GM18907 (cell line): Measurements from ENCODE around the gene SLC25A26.

Experiments used
- ATAC-seq: cut with Tn5 transposase; IDR thresholded peaks from one replicate; pipeline ENCODE4 v1.9.1; 2021; ENCODE audit warnings: mild to moderate bottlenecking, moderate library complexity; ENCODE audit not compliant: unreplicated experiment

The SLC25A26 gene

GRCh38 chr3:66393333-66394005 is 172.7 kb downstream of the SLC25A26 start:
- ATAC-seq: peak; percentile 24

DNA sequence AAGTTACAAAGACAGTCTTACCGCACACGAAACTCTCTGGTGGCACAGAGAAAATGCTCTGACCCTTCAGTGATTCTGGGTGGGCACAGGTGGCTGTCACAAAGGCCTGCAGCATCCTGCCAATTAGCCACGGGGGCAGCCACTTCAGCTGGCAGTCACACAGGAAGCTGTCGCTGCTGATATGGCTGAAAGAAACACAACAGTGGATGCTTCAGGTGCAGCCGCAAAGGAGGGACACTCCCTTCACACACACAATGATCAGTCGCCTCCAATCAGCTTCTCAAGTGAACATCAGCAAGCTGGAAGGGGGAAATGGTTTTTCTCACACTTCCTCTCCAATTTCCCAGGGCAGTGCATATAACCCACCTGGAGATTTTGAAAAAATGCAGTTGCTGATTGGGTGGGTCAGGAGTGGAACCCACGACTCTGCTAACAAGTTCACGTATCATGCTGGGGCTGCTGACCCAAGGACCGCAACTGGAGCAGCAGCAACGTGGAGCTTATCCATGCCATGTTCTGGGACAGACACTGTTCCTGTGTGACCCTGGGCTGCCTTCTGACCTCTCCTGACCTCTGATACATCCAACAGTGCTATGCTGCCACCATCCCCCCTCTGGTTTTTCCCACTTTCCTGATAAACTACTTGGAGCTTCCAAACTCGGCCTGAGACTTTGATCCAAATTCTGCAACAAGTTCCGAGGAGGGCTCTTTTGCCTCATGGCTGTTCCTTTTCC is 173.4 kb downstream of the SLC25A26 start:
- peak; percentile 92 for ATAC-seq

- no peak for ATAC-seq
These were observed 174.0 kb downstream of the SLC25A26 start for GRCh38 chr3:66394753-66395249.

- ATAC-seq: no peak
These were observed 174.8 kb downstream of the SLC25A26 start for GRCh38 chr3:66395635-66396034.

GRCh38 chr3:66396161-66396760 is 175.5 kb downstream of the SLC25A26 start:
- no peak for ATAC-seq

DNA sequence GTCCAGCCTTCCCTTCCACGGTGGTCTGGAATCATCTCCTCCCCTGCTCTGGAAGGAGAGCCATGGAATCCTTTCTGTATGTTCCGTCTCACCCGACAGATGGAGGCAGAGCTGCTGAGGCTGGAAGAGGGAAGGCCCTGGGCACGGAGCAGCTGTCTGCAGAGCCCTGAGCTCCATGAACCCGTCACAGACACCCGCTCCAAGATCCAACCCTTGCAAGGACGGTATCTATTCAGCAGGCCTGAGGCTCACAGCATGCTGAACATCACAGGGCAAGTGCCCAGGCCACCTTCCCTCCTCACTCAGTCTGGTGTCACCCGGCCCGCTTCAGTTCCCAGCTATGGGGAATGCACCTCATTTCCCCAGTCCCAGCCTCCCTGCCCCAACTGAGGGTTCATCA is 176.1 kb downstream of the SLC25A26 start:
- ATAC-seq: no peak

GRCh38 chr3:66397745-66398144 is 176.9 kb downstream of the SLC25A26 start:
- no peak for ATAC-seq

- no peak for ATAC-seq
These were observed 177.6 kb downstream of the SLC25A26 start for GRCh38 chr3:66398228-66399025.

- no peak for ATAC-seq
These were observed 178.9 kb downstream of the SLC25A26 start for GRCh38 chr3:66399529-66400232.

DNA sequence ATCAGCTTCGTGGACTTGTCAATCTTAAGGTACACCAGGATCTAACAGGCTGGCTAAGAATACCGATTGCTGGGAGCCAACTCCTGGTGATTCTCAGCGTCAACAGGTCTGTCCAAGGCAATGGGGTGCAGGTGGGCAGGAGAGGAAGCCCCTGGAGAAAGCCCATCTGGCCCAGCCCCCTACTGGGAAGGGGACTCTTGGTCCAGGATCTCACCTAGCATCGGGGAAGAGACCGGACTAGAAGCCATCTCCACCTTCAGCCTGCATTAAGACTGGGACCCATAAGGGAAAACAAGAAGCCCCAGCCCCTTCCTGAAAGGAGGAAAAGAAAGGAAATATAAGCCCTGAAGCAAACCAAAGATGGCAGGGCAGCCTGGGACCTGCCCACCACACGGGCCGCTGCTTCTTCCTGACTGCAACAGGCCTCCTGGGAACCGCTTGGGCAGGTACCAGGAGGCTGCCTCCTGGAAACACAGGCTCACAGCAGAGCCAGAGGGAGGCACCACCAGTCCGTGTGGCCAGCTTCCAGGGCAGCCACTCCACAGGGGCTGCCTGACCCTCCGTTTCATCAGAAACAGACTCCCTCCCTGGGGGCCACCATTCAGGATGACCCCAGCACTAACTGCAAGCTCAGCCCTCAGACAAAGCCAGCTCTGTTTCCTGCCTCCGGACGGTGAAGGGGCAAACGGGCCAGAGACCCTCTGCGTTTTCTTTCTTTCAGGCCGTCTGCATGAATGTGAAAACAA is 179.8 kb downstream of the SLC25A26 start:
- ATAC-seq: no peak

GRCh38 chr3:66401157-66401550 is 180.4 kb downstream of the SLC25A26 start:
- no peak for ATAC-seq

DNA sequence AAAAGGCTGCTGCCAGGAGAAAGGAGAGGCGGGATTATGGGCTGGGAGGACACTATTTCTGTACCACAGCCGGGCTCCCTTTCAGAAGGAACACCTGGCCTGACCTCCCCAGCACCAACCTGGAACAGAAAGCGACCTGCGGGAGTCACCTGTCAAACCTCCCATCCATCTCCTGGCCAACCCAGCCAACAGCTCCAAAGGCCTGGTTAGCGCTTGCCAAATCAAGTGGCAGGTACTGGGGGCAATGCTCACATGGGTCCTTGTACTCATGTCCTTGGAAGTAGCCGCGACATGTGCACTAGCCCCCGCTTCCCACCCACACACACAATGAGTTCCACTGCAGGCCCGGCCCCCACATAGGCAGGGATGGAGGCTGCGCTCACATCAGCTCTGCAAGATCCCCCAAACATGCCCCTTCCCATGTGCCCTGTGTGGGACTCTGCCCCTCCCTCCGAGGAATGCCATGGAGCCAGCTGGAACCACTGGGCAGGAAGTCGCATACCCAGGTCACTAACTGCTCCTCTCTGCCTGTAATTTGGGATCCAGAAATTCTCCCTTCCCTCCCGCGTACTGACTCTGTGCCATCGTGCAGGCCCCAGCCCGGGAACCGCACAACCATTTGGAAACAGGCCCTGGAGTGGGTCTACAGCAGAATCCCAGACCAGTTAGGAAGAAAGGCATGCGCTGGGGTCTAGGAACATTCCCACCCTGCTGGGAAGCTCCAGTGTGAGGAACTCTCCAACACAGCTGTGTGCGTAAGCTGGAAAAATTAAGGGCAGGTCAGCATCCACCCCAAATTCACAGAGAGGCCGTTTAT is 181.1 kb downstream of the SLC25A26 start:
- ATAC-seq: no peak

GRCh38 chr3:66402596-66403290 is 181.9 kb downstream of the SLC25A26 start:
- no peak for ATAC-seq

DNA sequence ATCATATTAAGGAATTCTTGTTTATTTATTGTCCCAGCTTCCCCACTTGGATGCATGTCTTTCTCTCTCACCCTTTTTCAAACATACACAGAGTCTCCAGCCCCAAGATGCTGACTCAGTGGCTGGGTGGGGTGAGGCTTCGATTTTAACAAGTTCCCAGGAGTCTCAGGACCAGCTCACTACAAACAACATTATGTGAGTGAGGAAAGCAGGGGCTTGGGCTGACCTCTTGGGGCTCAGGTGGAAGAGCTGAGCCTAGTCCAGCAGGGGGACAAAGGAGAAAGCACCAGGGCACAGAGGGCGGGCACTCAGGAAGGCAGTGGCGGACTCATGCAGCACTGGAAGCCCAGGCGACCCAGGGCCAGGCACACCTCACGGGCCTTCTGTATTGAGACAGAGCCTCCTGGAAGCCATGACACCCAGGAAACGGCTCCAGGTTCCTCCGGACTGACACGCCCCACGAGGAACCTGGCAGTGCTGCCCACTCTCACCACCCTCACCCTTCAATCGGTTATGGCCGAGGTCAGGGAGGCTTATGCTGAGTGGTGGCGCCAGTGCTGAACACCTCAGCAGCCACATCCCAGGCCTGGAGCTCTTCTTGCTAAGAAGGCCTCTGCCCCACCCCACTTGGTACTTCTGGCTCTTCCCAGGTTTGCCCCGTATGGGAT is 182.7 kb downstream of the SLC25A26 start:
- ATAC-seq: no peak

- ATAC-seq: no peak
These were observed 183.4 kb downstream of the SLC25A26 start for GRCh38 chr3:66404197-66404596.

GRCh38 chr3:66404903-66405700 is 184.3 kb downstream of the SLC25A26 start:
- no peak for ATAC-seq

GRCh38 chr3:66405701-66406091 is 184.9 kb downstream of the SLC25A26 start:
- no peak for ATAC-seq
